Measurements from ENCODE around the gene PI4KA.

Gene PI4KA

GRCh38 chr22:20661473-20661872, 197.1 kb downstream of the PI4KA start:
- no peak overlapping the region for H3K4me3 ChIP-seq (ENCODE audit: low read depth, low read length)
- no peaks in the 10 kb centered on the region for H3K4me1 ChIP-seq
- DNase-seq: no peak
- peaks cover 30% of the 10 kb centered on the region for H3K27me3 ChIP-seq
- H3K36me3 ChIP-seq: no peaks in the 10 kb centered on the region
- TF ChIP-seq, protein P1, sequence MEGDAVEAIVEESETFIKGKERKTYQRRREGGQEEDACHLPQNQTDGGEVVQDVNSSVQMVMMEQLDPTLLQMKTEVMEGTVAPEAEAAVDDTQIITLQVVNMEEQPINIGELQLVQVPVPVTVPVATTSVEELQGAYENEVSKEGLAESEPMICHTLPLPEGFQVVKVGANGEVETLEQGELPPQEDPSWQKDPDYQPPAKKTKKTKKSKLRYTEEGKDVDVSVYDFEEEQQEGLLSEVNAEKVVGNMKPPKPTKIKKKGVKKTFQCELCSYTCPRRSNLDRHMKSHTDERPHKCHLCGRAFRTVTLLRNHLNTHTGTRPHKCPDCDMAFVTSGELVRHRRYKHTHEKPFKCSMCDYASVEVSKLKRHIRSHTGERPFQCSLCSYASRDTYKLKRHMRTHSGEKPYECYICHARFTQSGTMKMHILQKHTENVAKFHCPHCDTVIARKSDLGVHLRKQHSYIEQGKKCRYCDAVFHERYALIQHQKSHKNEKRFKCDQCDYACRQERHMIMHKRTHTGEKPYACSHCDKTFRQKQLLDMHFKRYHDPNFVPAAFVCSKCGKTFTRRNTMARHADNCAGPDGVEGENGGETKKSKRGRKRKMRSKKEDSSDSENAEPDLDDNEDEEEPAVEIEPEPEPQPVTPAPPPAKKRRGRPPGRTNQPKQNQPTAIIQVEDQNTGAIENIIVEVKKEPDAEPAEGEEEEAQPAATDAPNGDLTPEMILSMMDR (IDR thresholded peaks at IDR 0.05; ENCODE audit: low read depth, low read length): no peak
- no peaks in the 10 kb centered on the region for H3K9me3 ChIP-seq

DNA sequence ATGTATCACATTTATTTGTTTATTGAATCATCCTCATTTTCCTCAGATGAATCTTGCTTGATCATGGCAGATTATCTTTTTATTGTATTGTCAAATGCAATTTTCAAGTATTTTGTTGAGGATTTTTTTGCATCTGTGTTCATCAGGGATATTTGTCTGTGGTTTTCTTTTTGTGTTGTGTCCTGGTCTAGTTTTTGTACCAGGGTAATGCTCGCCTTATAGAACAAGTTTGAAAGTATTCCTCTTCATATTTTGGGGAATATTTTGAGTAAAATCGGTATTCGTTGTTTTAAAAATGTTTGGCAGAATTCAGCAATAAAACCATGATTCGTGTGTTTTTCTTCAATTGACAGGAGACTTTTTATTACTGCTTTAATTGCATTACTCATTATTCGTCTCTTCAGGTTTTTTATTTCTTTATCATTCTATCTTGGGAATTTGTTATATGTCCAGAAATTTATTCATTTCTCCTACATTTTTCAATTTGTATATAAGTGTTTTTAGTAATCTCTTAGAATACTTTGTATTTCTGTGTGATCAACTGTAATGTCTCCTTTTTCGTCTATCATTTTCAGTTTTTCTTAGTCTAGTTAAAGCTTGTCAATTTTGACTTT, 198.1 kb downstream of the PI4KA start:
- H3K27me3 ChIP-seq: peaks cover 30% of the 10 kb centered on the region
- H3K36me3 ChIP-seq: no peaks in the 10 kb centered on the region
- H3K9me3 ChIP-seq: no peaks in the 10 kb centered on the region
- H3K4me1 ChIP-seq: no peaks in the 10 kb centered on the region
- no peak for DNase-seq
- TF ChIP-seq, protein P1 (IDR thresholded peaks at IDR 0.05; ENCODE audit: low read depth, low read length): no peak
- H3K4me3 ChIP-seq (ENCODE audit: low read depth, low read length): no peak overlapping the region

GRCh38 chr22:20659920-20660319, 198.7 kb downstream of the PI4KA start:
- peaks cover 30% of the 10 kb centered on the region for H3K27me3 ChIP-seq
- no peaks in the 10 kb centered on the region for H3K9me3 ChIP-seq
- TF ChIP-seq, protein P1 (IDR thresholded peaks at IDR 0.05; ENCODE audit: low read depth, low read length): no peak
- H3K4me1 ChIP-seq: no peaks in the 10 kb centered on the region
- H3K4me3 ChIP-seq (ENCODE audit: low read depth, low read length): no peak overlapping the region
- DNase-seq: no peak
- H3K36me3 ChIP-seq: no peaks in the 10 kb centered on the region

GRCh38 chr22:20659258-20659657, 199.4 kb downstream of the PI4KA start:
- H3K36me3 ChIP-seq: no peaks in the 10 kb centered on the region
- no peaks in the 10 kb centered on the region for H3K4me1 ChIP-seq
- H3K9me3 ChIP-seq: no peaks in the 10 kb centered on the region
- TF ChIP-seq, protein P1 (IDR thresholded peaks at IDR 0.05; ENCODE audit: low read depth, low read length): no peak
- peaks cover 30% of the 10 kb centered on the region for H3K27me3 ChIP-seq
- DNase-seq: no peak
- H3K4me3 ChIP-seq (ENCODE audit: low read depth, low read length): no peak overlapping the region

- Histone ChIP-seq H3K9me3 (no peaks in the 10 kb centered on the region), H3K27me3 (peaks cover 30% of the 10 kb centered on the region), H3K36me3 (no peaks in the 10 kb centered on the region), H3K4me1 (no peaks in the 10 kb centered on the region), H3K4me3 (ENCODE audit: low read depth, low read length) (no peak overlapping the region)
- DNase-seq: no peak
- TF ChIP-seq, protein P1 (IDR thresholded peaks at IDR 0.05; ENCODE audit: low read depth, low read length): no peak
Observed at GRCh38 chr22:20658433-20659222, 200.0 kb downstream of the PI4KA start.

- Histone ChIP-seq H3K27me3 (peaks cover 30% of the 10 kb centered on the region), H3K4me3 (ENCODE audit: low read depth, low read length) (no peak overlapping the region), H3K36me3 (no peaks in the 10 kb centered on the region), H3K4me1 (no peaks in the 10 kb centered on the region), H3K9me3 (no peaks in the 10 kb centered on the region)
- no peak for DNase-seq
- TF ChIP-seq, protein P1 (IDR thresholded peaks at IDR 0.05; ENCODE audit: low read depth, low read length): no peak
Observed at GRCh38 chr22:20657963-20658362, 200.6 kb downstream of the PI4KA start.
